Natural killer cell (primary cell): Measurements from ENCODE around the gene KRTAP5-10. TPM values are rescaled to one million over a fixed set of nuclear protein-coding genes. Genes with fewer than 3 reads are reported as not detected.

Source experiments
- ATAC-seq, 3 donors: fragments of 150-1000 bp in 2 of 3; fragments of 200-7000 bp in 1 of 3; cut with Tn5 transposase; 1 replicate in 1 of 3; 2 replicates in 2 of 3; pipeline ENCODE4 v1.10.0; 2021; ENCODE audit warnings: mild to moderate bottlenecking in 2 of 3, moderate library complexity in 2 of 3
- DNase-seq, 2 donors: peaks; one replicate each; pipeline versions ENCODE4 v3.0.0 to v3.0.0-alpha.2; 2013 to 2021; ENCODE audit warnings: mixed read lengths in 1 of 2
- H3K27ac ChIP-seq: one replicate; pipeline ENCODE4 v1.5.1; 2013; ENCODE audit warnings: mild to moderate bottlenecking, low read length
- H3K27me3 ChIP-seq: one replicate; pipeline ENCODE4 v1.6.1; 2013; ENCODE audit warnings: low read length; ENCODE audit not compliant: control insufficient read depth, insufficient read depth
- H3K36me3 ChIP-seq: one replicate; pipeline ENCODE4 v1.6.1; 2013; ENCODE audit warnings: low read length; ENCODE audit not compliant: control insufficient read depth, insufficient read depth
- H3K4me1 ChIP-seq: one replicate; pipeline ENCODE4 v1.6.1; 2013; ENCODE audit warnings: low read length; ENCODE audit not compliant: control insufficient read depth, insufficient read depth
- H3K4me3 ChIP-seq: one replicate; pipeline ENCODE4 v1.5.1; 2013; ENCODE audit warnings: low read length
- H3K9me3 ChIP-seq: one replicate; pipeline ENCODE4 v1.6.1; 2013; ENCODE audit warnings: low read length; ENCODE audit not compliant: control insufficient read depth, insufficient read depth
- H3K27ac Mint-ChIP-seq, 2 donors: one replicate each; pipeline ENCODE4 v1.8.0; 2022; ENCODE audit warnings: mild to moderate bottlenecking in 2 of 2, mixed read lengths in 2 of 2, moderate library complexity in 1 of 2
- H3K27me3 Mint-ChIP-seq, 2 donors: one replicate each; pipeline ENCODE4 v1.8.0; 2022; ENCODE audit warnings: low read depth in 2 of 2, mixed read lengths in 2 of 2
- H3K36me3 Mint-ChIP-seq: one replicate; pipeline ENCODE4 v1.8.0; 2022; ENCODE audit warnings: mixed read lengths
- H3K4me1 Mint-ChIP-seq, 2 donors: one replicate each; pipeline ENCODE4 v1.8.0; 2022; ENCODE audit warnings: mixed read lengths in 2 of 2
- H3K4me3 Mint-ChIP-seq: one replicate; pipeline ENCODE4 v1.8.0; 2022; ENCODE audit warnings: mild to moderate bottlenecking, moderate library complexity, mixed read lengths
- H3K9me3 Mint-ChIP-seq, 2 donors: one replicate each; pipeline ENCODE4 v1.8.0; 2022; ENCODE audit warnings: mixed read lengths in 2 of 2
- WGBS: methylation state at CpG from one replicate; pipeline ENCODE4 v1.1.7; 2013; ENCODE audit warnings: missing lambda C conversion rate; ENCODE audit not compliant: insufficient coverage; 5-methylcytosine and 5-hydroxymethylcytosine counted together
- intact Hi-C: fragments of 100-400 bp; cut with micrococcal nuclease; formaldehyde crosslinking; loops from one replicate; pipeline ENCODE4 v1.14.2; 2022
- total RNA-seq, 4 donors: library from RNA; stranded (reverse); fragments of 120-200 nt in 1 of 4; gene quantifications; one replicate each; pipeline versions ENCODE4 v1.2.3 to v1.2.4, GENCODE V29; 2013 to 2022
- TF ChIP-seq, protein P1 (sequence below): fragments of 200-600 bp; IDR thresholded peaks from one replicate; pipeline ENCODE4 v1.8.0; 2022; ENCODE audit warnings: antibody characterized with exemption

KRTAP5-10 gene
- total RNA-seq, 3 donors from 2014 or later (not counting 1 experiment from before 2014, with no cell fraction given), result not detected

- Mint-ChIP-seq H3K9me3 (no peaks in the 10 kb centered on the region), H3K36me3 (no peaks in the 10 kb centered on the region), H3K27ac (no peak overlapping the region), H3K4me1 (peaks cover 4 to 8% of the 10 kb centered on the region in 2 donors), H3K4me3 (no peak overlapping the region), H3K27me3 (peaks cover 15 to 33% of the 10 kb centered on the region in 2 donors)
- 33% methylated on average over 5 of the region's 5 CpGs for WGBS
- no peak for ATAC-seq
- H3K4me3 ChIP-seq, result no peak overlapping the region
- DNase-seq, result no peak
- H3K27ac ChIP-seq, result no peak overlapping the region
- H3K9me3 ChIP-seq, result no peaks in the 10 kb centered on the region
- intact Hi-C loops, result no loop called here
- H3K27me3 ChIP-seq, result no peaks in the 10 kb centered on the region
- H3K36me3 ChIP-seq, result no peaks in the 10 kb centered on the region
- TF ChIP-seq, protein P1, sequence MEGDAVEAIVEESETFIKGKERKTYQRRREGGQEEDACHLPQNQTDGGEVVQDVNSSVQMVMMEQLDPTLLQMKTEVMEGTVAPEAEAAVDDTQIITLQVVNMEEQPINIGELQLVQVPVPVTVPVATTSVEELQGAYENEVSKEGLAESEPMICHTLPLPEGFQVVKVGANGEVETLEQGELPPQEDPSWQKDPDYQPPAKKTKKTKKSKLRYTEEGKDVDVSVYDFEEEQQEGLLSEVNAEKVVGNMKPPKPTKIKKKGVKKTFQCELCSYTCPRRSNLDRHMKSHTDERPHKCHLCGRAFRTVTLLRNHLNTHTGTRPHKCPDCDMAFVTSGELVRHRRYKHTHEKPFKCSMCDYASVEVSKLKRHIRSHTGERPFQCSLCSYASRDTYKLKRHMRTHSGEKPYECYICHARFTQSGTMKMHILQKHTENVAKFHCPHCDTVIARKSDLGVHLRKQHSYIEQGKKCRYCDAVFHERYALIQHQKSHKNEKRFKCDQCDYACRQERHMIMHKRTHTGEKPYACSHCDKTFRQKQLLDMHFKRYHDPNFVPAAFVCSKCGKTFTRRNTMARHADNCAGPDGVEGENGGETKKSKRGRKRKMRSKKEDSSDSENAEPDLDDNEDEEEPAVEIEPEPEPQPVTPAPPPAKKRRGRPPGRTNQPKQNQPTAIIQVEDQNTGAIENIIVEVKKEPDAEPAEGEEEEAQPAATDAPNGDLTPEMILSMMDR, result no peak
- H3K4me1 ChIP-seq, result no peaks in the 10 kb centered on the region
Measured at GRCh38 chr11:71548716-71549151, 16.6 kb upstream of the KRTAP5-10 start.

DNA sequence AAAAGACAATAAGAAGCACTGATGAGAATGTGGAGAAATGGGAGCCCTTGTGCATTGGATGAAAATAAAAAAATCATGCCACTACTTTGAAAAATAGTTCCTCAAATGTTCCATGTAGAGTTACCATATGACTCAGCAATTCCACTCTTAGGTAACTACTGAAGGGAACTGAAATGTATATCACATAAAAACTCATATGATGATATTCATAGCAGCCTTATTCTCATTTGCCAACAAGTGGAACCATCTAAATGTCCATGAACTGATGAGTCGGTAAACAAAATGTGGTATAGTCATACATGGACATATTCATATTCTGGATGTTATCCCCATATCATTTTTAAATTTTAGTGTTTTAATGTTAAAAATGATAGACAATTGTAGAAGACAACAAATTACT is 13.7 kb upstream of the KRTAP5-10 start:
- intact Hi-C loops, result no loop called here
- DNase-seq (no peak), ATAC-seq (no peak)
- no peak overlapping the region for H3K4me3 ChIP-seq
- H3K9me3 Mint-ChIP-seq, result no peaks in the 10 kb centered on the region
- no peak overlapping the region for H3K27ac ChIP-seq
- H3K36me3 Mint-ChIP-seq, result no peaks in the 10 kb centered on the region
- no peaks in the 10 kb centered on the region for H3K27me3 ChIP-seq
- no peaks in the 10 kb centered on the region for H3K4me1 Mint-ChIP-seq
- H3K36me3 ChIP-seq, result no peaks in the 10 kb centered on the region
- no peaks in the 10 kb centered on the region for H3K4me1 ChIP-seq
- peaks cover 11 to 23% of the 10 kb centered on the region in 2 donors for H3K27me3 Mint-ChIP-seq
- no peak overlapping the region for H3K27ac Mint-ChIP-seq
- no peaks in the 10 kb centered on the region for H3K9me3 ChIP-seq
- TF ChIP-seq, protein P1, result no peak
- no peak overlapping the region for H3K4me3 Mint-ChIP-seq
- no CpG with 5 or more reads among the region's 1 CpG for WGBS

- intact Hi-C loops, result no loop called here
- 85% methylated on average over 6 of the region's 6 CpGs for WGBS
- Mint-ChIP-seq H3K36me3 (no peaks in the 10 kb centered on the region), H3K27ac (no peak overlapping the region), H3K4me1 (no peaks in the 10 kb centered on the region), H3K27me3 (peaks cover 3 to 7% of the 10 kb centered on the region in 2 donors), H3K4me3 (no peak overlapping the region), H3K9me3 (no peaks in the 10 kb centered on the region)
- no peak for ATAC-seq
- no peak overlapping the region for H3K27ac ChIP-seq
- no peaks in the 10 kb centered on the region for H3K36me3 ChIP-seq
- no peaks in the 10 kb centered on the region for H3K27me3 ChIP-seq
- H3K9me3 ChIP-seq, result no peaks in the 10 kb centered on the region
- H3K4me3 ChIP-seq, result no peak overlapping the region
- no peak for DNase-seq
- TF ChIP-seq, protein P1, result no peak
- H3K4me1 ChIP-seq, result no peaks in the 10 kb centered on the region
Measured at GRCh38 chr11:71554996-71555395, 10.4 kb upstream of the KRTAP5-10 start.

DNA sequence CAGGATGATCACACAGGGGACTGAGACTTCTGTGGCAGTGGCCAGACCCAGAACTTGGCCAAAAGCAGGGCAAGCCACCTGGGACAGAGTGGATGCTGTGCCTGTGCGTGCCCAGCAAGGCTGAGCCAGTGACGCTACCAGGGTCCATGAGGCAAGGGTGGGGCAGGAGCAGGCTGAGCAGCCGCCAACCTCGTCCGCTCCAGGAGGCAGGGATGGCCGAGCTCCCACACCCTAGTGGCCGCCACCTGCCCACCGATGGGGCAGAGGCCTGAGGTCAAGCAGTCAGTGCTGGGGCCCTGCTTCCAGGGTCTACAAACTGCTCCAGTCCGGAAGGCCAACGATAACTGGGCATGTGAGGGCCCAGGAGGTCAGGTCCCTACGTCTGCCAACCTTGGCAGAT is 9.9 kb upstream of the KRTAP5-10 start:
- Histone ChIP-seq H3K9me3 (no peaks in the 10 kb centered on the region), H3K36me3 (no peaks in the 10 kb centered on the region), H3K27me3 (no peaks in the 10 kb centered on the region), H3K4me3 (no peak overlapping the region), H3K27ac (no peak overlapping the region), H3K4me1 (no peaks in the 10 kb centered on the region)
- Mint-ChIP-seq H3K36me3 (no peaks in the 10 kb centered on the region), H3K27ac (no peak overlapping the region), H3K4me3 (no peak overlapping the region), H3K4me1 (no peaks in the 10 kb centered on the region), H3K27me3 (peaks cover 3 to 7% of the 10 kb centered on the region in 2 donors), H3K9me3 (no peaks in the 10 kb centered on the region)
- intact Hi-C loops, result no loop called here
- no peak for ATAC-seq
- WGBS, result 90% methylated on average over 11 of the region's 11 CpGs
- TF ChIP-seq, protein P1, result no peak
- no peak for DNase-seq
